Globus pallidus (tissue), 1 donor: ENCODE results near the gene BHMT.

Source experiments
- DNase-seq: peaks from one replicate; pipeline ENCODE4 v3.0.0-alpha.2; 2015; ENCODE audit warnings: low spot score

BHMT gene

GRCh38 chr5:79111387-79111959, at the start of gene BHMT:
TSS of gene BHMT (plus strand) at chr5:79111809. CDS start at chr5:79111886, 77 bp downstream.
- no peak for DNase-seq

DNA sequence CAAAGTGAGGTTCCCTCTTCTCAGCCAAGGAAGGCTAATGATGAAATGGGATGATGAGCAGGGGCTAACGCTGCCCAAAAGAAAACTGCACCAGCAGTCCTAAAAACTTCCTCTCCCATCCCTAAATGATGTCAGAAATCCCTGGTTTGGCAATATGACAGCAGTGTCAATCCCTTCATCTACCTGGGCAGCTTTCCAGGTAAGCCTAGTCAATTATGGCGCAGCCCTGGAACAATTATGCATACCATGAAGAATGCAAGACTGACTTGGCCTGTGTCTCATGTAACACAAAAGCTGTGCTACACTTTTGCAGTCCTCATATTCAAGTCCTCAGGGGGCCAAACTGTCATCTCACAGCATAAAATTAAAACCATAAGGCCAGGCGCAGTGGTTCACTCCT, 49.2 kb upstream of the BHMT start:
- DNase-seq: no peak

- DNase-seq: no peak
Measured at GRCh38 chr5:79069488-79070349, 41.9 kb upstream of the BHMT start, which contains the start of the genes BHMT2 and DMGDH. TSS of gene BHMT2 (plus strand) at chr5:79069767. CDS start at chr5:79069783, 16 bp downstream. TSS of gene DMGDH (minus strand) at chr5:79069674. CDS start at chr5:79069620, 54 bp downstream.

DNA sequence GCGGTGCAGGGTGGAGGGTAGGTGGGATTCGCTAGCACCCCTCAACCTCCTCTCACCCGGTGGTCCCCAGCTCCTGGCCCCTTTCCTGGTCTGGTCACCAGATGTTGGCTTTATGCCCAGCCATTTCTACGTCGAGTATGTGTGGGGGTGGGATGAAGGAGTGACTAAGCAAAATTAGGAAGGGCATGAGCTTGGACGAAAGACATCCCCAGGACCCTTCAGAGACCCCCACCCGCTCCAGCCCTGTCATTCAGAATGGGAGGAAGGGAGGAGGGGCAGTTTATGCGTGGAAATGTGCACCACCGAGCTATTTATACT, 41.3 kb upstream of the BHMT start:
- no peak for DNase-seq

- no peak for DNase-seq
Measured at GRCh38 chr5:79074641-79075040, 37.0 kb upstream of the BHMT start.

DNA sequence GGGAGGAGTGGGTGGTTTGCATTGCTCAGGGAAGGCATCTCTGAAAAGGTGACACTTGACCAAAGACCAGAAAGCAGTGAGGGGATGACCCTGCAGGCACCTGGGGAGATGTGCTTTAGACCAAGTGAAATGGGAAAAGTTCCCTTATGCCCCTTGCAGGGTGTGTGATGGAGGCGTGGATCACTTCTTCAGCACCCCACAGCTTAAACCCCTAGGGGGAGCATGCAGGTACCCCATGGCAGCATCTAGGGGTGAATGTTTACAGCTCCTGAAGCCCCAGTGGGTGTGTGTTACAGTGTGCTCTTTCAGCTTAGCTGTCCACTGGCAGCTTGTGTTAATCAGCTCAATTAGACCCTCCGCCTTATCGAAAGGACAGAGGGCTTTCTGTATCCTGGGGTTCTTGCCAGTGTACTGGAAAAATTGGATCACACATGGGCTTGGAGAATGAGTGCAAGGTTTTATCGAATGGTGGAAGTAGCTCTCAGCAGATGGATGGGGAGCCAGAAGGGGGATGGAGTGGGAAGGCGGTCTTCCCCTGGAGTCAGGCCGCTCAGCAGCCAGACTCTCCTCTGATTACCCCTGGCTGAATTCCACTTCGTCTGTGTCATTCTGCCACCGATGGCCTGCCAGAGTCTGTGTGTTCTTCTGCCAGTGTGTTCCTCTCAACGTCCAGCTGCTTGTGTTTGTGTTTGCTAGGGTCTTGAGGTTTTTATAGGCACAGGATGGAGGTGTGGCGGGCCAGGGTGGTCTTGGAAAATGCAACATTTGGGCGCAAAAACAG, 35.8 kb upstream of the BHMT start:
- DNase-seq: no peak

DNA sequence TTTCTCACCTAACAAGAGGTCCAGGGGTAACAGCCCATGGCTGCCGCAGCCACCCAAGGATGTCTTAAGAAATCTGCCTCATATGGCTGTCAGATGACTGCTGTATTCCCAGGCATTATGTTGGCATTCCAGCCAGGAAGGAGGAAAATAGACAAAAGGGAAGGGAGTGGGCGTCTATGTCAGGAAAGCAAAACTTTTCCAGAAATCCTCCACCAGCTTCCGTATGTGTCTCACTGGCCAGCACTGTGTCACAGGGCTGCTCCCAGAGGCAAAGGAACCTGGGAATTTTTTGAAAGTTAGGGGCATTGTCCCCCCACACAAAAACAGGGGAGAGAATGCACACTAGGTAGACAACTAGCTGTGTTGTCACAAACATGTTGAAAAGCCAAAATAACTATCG, 34.8 kb upstream of the BHMT start:
- DNase-seq: no peak

GRCh38 chr5:79077680-79078365, 33.8 kb upstream of the BHMT start:
- no peak for DNase-seq

DNA sequence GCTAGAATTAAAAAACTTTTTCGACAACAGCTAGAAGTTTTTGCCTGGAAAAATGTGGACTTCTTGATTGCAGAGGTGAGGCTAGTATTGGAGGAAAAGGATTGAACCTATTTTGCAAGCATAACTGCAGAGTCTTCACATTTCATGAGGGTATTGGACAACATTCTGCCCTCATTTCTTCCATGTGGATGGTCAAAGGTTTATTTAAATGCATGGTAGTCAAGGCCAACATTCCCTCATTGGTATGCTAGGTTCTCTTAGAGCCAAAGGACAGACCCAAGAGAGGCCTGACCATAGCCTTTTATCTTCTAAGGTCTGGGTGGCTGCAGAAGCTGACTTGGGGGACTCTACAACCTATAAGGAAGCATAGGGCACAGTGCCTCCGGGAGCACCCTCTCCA, 30.8 kb upstream of the BHMT start:
- no peak for DNase-seq

GRCh38 chr5:79081779-79082178, 29.8 kb upstream of the BHMT start:
- no peak for DNase-seq

DNA sequence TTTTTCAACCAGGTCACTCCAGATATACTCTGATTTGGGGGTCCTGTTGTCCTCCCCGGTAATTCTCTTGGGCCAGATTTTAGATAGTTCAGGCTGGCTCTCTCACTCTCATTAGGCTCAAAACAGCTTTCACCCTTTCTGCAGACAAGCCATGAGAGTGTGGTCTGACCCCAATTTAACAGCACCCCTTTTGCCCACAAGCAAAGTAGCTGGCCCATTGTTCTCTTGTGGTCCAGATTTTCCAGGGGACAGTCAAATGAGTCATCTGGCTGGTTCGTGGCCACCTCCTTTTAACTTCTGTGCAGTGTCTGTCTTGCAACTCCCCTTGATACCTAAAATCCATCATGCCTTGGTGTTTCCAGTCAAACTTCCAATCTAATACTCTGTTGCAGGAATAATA, 25.5 kb upstream of the BHMT start:
- DNase-seq: no peak

- no peak for DNase-seq
Measured at GRCh38 chr5:79088507-79088906, 23.1 kb upstream of the BHMT start.

DNA sequence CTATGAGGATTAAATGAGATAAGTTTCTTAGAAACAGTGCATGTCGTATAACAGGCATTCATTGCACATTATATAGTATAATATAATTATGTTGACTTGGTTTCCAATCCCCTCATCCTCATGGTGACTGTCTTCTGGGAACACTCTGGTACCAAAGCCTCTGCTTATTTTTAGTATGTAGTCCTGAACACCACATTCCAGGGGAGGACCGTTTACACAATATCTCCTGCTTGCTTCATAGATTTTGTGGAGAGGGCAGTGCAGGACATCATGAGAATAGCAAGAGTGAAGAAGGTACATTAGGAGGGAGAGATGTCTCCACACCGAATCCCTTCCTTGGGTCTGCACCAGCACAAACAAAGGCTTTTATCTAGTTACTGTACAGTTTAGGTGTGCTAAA, 20.5 kb upstream of the BHMT start:
- DNase-seq: no peak

DNA sequence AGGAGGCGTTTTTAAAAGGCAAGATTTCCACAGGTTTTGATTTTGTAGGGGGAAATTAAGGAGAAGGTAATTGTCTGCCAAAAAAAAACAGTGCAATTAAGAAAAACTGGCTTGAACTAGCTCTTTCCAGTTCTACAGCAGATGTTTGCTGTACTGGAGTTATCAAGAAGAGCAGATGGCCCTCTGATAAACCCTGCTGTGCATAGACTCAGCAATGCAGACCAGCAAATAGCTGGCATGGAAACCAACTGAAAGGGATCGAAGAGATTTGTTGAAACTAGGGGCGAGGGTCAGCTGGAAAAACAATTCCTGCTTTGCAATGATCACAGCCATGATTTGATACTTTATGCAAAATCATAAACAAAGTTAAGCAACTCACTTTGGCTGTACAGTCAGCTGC, 17.8 kb upstream of the BHMT start:
- DNase-seq: no peak

GRCh38 chr5:79105868-79106267, 5.7 kb upstream of the BHMT start:
- no peak for DNase-seq

GRCh38 chr5:79107020-79107796, 4.4 kb upstream of the BHMT start:
- DNase-seq: no peak

DNA sequence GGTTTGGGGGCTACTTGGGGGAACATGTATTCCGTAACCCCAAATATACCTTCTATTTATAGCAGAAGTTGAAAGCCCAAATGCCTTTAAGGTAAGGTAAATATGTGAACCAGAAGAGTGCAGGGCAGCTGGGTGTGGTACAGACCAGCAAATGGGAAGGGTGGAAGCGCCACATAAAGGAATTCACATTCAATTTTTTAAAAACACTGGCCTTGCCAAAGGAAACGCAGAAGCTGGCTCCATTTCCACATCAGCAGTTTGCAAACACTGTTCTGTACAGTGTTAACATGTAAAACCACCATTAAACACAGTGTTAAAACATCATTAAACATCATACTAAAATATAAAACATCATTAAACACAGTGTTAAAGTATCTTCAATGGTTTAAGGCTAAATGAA, 3.5 kb upstream of the BHMT start:
- no peak for DNase-seq

GRCh38 chr5:79108792-79109191, 2.8 kb upstream of the BHMT start:
- DNase-seq: no peak

- no peak for DNase-seq
Measured at GRCh38 chr5:79109527-79110492, 1.8 kb upstream of the BHMT start.

DNA sequence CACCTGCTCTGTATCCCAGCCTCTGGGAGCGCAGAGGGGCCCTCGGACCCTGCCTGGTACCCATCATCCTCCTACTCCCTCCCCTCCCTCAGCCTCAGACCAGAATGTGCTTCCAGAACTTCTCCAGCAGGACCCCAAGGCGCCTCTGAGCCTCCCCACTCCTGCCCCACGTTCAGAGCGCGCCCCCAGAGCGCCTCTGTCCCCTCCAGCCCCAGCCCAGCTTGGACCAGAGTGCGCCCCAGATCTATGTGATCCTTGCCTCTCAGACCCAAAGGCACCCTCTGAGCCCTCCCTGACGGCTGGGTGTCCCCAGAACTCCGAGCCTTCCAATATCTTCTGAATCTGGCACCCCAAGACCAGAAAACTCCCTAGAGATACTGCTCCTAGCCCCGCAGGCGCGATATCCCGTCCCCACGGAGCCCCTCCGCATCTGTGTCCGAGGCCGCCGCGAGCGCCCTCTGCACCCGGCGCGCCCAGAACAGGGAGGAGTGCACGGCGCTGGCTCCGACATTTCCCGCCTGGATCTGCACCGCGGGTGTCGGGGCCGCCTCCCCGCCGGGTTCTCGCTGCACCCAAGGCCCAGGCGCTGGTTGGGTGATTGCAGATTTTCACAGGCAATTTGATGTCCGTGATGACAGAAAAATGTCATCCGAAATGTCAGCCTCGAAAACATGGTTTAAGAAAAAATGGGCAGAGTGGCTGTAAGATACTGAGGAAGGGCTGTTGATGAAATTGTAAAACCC, 522 bp downstream of the BHMT start:
- DNase-seq: no peak
